ENCODE measurements around the gene RHOH. TPM values are rescaled to one million over a fixed set of nuclear protein-coding genes. Genes with fewer than 3 reads are reported as not detected.
A peak's percentile ranks its signal among the peaks of the same experiment; 100 is the strongest.

RHOH gene
- total and polyA plus RNA-seq, 10 of the 15 experiments (the other 5 are each of a cell fraction or from before 2014, with no cell fraction given): 46.5 to 120 (median 57.9) TPM

GRCh38 chr4:40214038-40214437 is 17.2 kb downstream of the RHOH start:
- CTCF ChIA-PET: interaction anchor here (1.1 kb wide), 1 partner anchor 92 kb away, joined by 4 read pairs; no protein-coding TSS in a partner anchor
- WGBS (ENCODE audit: insufficient coverage, insufficient replicate concordance, low lambda C conversion rate, missing lambda C conversion rate): 2% methylated on average over 7 of the region's 7 CpGs
- Histone ChIP-seq H3K4me3 (no peak overlapping the region; the same call in 1 of the 2 replicates), H3K79me2 (ENCODE audit: control insufficient read depth, insufficient read depth, low read length) (peaks cover 99% of the 10 kb centered on the region), H3K27ac (ENCODE audit: control insufficient read depth, insufficient read depth) (peak overlapping the region; percentile 22; the same call in 1 of the 2 replicates), H4K20me1 (ENCODE audit: control insufficient read depth, insufficient read depth) (peaks cover 8% of the 10 kb centered on the region; the same call in 1 of the 2 replicates), H3K9me3 (replicated peaks; ENCODE audit: control insufficient read depth, insufficient read depth, low read length) (no peaks in the 10 kb centered on the region), H3K9ac (ENCODE audit: control insufficient read depth, insufficient read depth, low read length) (no peak overlapping the region), H2AFZ (ENCODE audit: control insufficient read depth, low read depth, low read length) (no peak overlapping the region), H3K4me1 (ENCODE audit: control insufficient read depth, insufficient read depth, low read length) (peaks cover 49% of the 10 kb centered on the region), H3K4me2 (ENCODE audit: control insufficient read depth, insufficient read depth) (peak overlapping the region; percentile 29), H3K36me3 (ENCODE audit: control insufficient read depth in 2 of 2, insufficient read depth in 2 of 2, low read length in 1 of 2) (peaks cover 13 to 29% of the 10 kb centered on the region in 2 experiments), H3K27me3 (replicated peaks in 1 of 2; ENCODE audit: control insufficient read depth in 2 of 2, insufficient read depth in 2 of 2, low read length in 1 of 2) (no peaks in the 10 kb centered on the region)
- POLR2A ChIA-PET: interaction anchor here (0.5 to 14.4 kb wide), 4 partner anchors 9 to 687 kb away, joined by 3 to 214 read pairs (median 4); partner anchors contain the start of gene RHOH
- intact Hi-C loops (cut with micrococcal nuclease; ENCODE audit: unreplicated experiment) (no loop called here), in situ Hi-C loops (cut with MboI) (no loop called here)
- SMC1A ChIA-PET (ENCODE audit: uncharacterized antibody, unreplicated experiment): interaction anchor here (0.5 to 15.0 kb wide), 5 partner anchors 9 to 95 kb away, joined by 3 to 336 read pairs (median 12); partner anchors contain the start of gene RHOH
- BruUV-seq (replicated peaks): no TSS peak
- TF ChIP-seq SIX5 (IDR thresholded peaks at IDR 0.05; ENCODE audit: low read depth, low read length, severe bottlenecking) (no peak), POLR2A (IDR thresholded peaks at IDR 0.05; ENCODE audit: low read depth, low read length) (peak; percentile 29; the same call in 1 of the 2 replicates), POLR2AphosphoS5 (IDR thresholded peaks at IDR 0.05; ENCODE audit: low read length) (peak; percentile 29), EGR1 (IDR thresholded peaks at IDR 0.05; ENCODE audit: borderline replicate concordance in 1 of 2, low read depth in 2 of 2, low read length in 2 of 2) (no peak), RCOR1 (conservative IDR thresholded peaks at IDR 0.05; ENCODE audit: low read depth, low read length) (no peak)
- RAD21 ChIA-PET (ENCODE audit: unreplicated experiment): interaction anchor here (1.0 to 12.9 kb wide), 2 partner anchors 10 to 20 kb away, joined by 4 to 179 read pairs; partner anchors contain the start of gene RHOH
- ATAC-seq (peak; percentile 8), FAIRE-seq (no peak), DNase-seq (ENCODE audit: low read depth, low spot score) (no peak)

Measured in GM12878 (cell line).